Endothelial cell of umbilical vein (primary cell): ENCODE measurements around the gene VIPR1. TPM values are rescaled to one million over a fixed set of nuclear protein-coding genes. Genes with fewer than 3 reads are reported as not detected.

Experiments
- BruUV-seq: library from RNA; stranded (reverse); fragments of 400-500 nt; replicated peaks from 2 replicates; lab custom pipeline; 2021; lab: Mats Ljungman, UMichigan
- CTCF ChIA-PET: fragments of 300-600, 350-600 bp; sonication (Branson Sonifier 250); formaldehyde crosslinking; loops from one replicate; lab custom pipeline; 2021; ENCODE audit warnings: antibody characterized with exemption, inconsistent platforms; lab: Charles Lee
- POLR2A ChIA-PET: fragments of 300-600, 350-600 bp; sonication (Branson Sonifier 250); formaldehyde crosslinking; loops from one replicate; lab custom pipeline; 2021; ENCODE audit warnings: antibody characterized with exemption, inconsistent platforms; lab: Charles Lee
- DNase-seq: peaks from one replicate; pipeline ENCODE4 v3.0.0-alpha.2; 2011; ENCODE audit warnings: low read depth, low spot score
- FAIRE-seq: peaks from 2 replicates; lab custom pipeline; 2011; peaks lifted over from hg19 to GRCh38; lab: Jason Lieb, UNC
- H2AFZ ChIP-seq: 2 replicates; pipeline ENCODE4 v1.6.0; 2012; ENCODE audit warnings: low read depth, low read length, control low read depth, inconsistent platforms
- H3K27ac ChIP-seq: 2 replicates; pipeline ENCODE4 v1.5.1; 2011; ENCODE audit warnings: low read depth, mild to moderate bottlenecking, control low read depth, low read length, moderate library complexity; ENCODE audit not compliant: insufficient read depth
- H3K27me3 ChIP-seq, 2 experiments: 2 replicates each; pipeline versions ENCODE4 v1.6.0 to v1.6.1; 2011; ENCODE audit warnings: low read length in 2 of 2, mixed read lengths in 1 of 2; ENCODE audit not compliant: control insufficient read depth in 2 of 2, insufficient read depth in 2 of 2
- H3K36me3 ChIP-seq, 2 experiments: 2 replicates in 1 of 2; 3 replicates in 1 of 2; pipeline ENCODE4 v1.5.1; 2011; ENCODE audit warnings: low read length in 2 of 2, mild to moderate bottlenecking in 1 of 2, moderate library complexity in 1 of 2; ENCODE audit not compliant: control insufficient read depth in 2 of 2, insufficient read depth in 2 of 2; ENCODE audit errors: extremely low read depth in 1 of 2
- H3K4me1 ChIP-seq: 3 replicates; pipeline ENCODE4 v1.5.1; 2011; ENCODE audit warnings: mild to moderate bottlenecking, low read length; ENCODE audit not compliant: control insufficient read depth, insufficient read depth; ENCODE audit errors: extremely low read depth
- H3K4me2 ChIP-seq: 2 replicates; pipeline ENCODE4 v1.6.1; 2011; ENCODE audit warnings: low read length, control low read depth, mixed read lengths; ENCODE audit not compliant: insufficient read depth
- H3K4me3 ChIP-seq, 3 experiments: fragments of 200-600 bp in 1 of 3; sonication (generic), shearing (Covaris generic) in 1 of 3; replicated peaks in 1 of 3; 2 replicates each; pipeline ENCODE4 v1.5.1; 2011 to 2016; ENCODE audit warnings: control low read depth in 3 of 3, low read length in 3 of 3, mild to moderate bottlenecking in 2 of 3, inconsistent platforms in 1 of 3, low read depth in 1 of 3, moderate library complexity in 1 of 3; ENCODE audit not compliant: insufficient read depth in 1 of 3
- H3K79me2 ChIP-seq: 2 replicates; pipeline ENCODE4 v1.6.0; 2012; ENCODE audit warnings: low read length, inconsistent platforms; ENCODE audit not compliant: control insufficient read depth, insufficient read depth
- H3K9ac ChIP-seq: replicated peaks from 2 replicates; pipeline ENCODE3; 2011; ENCODE audit warnings: low read length, control low read depth; ENCODE audit not compliant: insufficient read depth; ENCODE audit errors: extremely low read depth
- H3K9me1 ChIP-seq: replicated peaks from 3 replicates; pipeline ENCODE4 v1.6.0; 2011; ENCODE audit warnings: mild to moderate bottlenecking, low read length; ENCODE audit not compliant: control insufficient read depth, insufficient read depth; ENCODE audit errors: extremely low read depth
- H3K9me3 ChIP-seq: replicated peaks from 2 replicates; pipeline ENCODE4 v1.5.1; 2012; ENCODE audit warnings: low read length, inconsistent platforms; ENCODE audit not compliant: control insufficient read depth, insufficient read depth
- H4K20me1 ChIP-seq: replicated peaks from 2 replicates; pipeline ENCODE3; 2011; ENCODE audit warnings: mild to moderate bottlenecking, low read length; ENCODE audit not compliant: control insufficient read depth, insufficient read depth; ENCODE audit errors: extremely low read depth
- CTCF ChIP-seq, 2 donors: IDR thresholded peaks; 1 replicate in 1 of 2; 2 replicates in 1 of 2; pipeline ENCODE4 v1.5.1; 2011; ENCODE audit warnings: low read length in 2 of 2, mild to moderate bottlenecking in 2 of 2, moderate library complexity in 2 of 2, control low read depth in 1 of 2, inconsistent platforms in 1 of 2, low read depth in 1 of 2; ENCODE audit not compliant: insufficient read depth in 1 of 2; ENCODE audit errors: extremely low read depth in 1 of 2
- EZH2 ChIP-seq: IDR thresholded peaks from 2 replicates; pipeline ENCODE4 v1.6.1; 2012; ENCODE audit warnings: borderline replicate concordance, low read depth, mild to moderate bottlenecking, moderate library complexity, low read length, inconsistent platforms; ENCODE audit not compliant: severe bottlenecking
- FOS ChIP-seq: IDR thresholded peaks from 2 replicates; pipeline ENCODE4 v1.6.1; 2011; ENCODE audit warnings: mild to moderate bottlenecking, low read length, moderate library complexity, borderline replicate concordance; ENCODE audit not compliant: insufficient read depth
- JUN ChIP-seq: IDR thresholded peaks from 2 replicates; pipeline ENCODE4 v1.6.1; 2011; ENCODE audit warnings: borderline replicate concordance, low read depth; ENCODE audit not compliant: insufficient read length, insufficient read depth
- MYC ChIP-seq: IDR thresholded peaks from one replicate; pipeline ENCODE4 v1.6.1; 2011; ENCODE audit warnings: mild to moderate bottlenecking, low read depth, low read length
- POLR2A ChIP-seq: IDR thresholded peaks from 2 replicates; pipeline ENCODE4 v1.6.1; 2012; ENCODE audit warnings: low read depth, mild to moderate bottlenecking, control low read depth, low read length
- POLR2AphosphoS5 ChIP-seq: IDR thresholded peaks from 2 replicates; pipeline ENCODE4 v1.6.1; 2012; ENCODE audit warnings: low read depth, mild to moderate bottlenecking, control low read depth, low read length, moderate library complexity; ENCODE audit not compliant: insufficient read depth
- dilution Hi-C: fragments of 300-500 bp; cut with MboI; formaldehyde crosslinking; loops from one replicate; pipeline ENCODE4 v1.15.0; 2019; ENCODE audit warnings: low sequenced_read_pairs; ENCODE audit not compliant: extremely low pct_ligation_motif_present
- intact Hi-C: fragments of 100-400 bp; cut with micrococcal nuclease; formaldehyde crosslinking; loops from one replicate; pipeline ENCODE4 v1.10.0; 2022
- polyA plus RNA-seq, 4 experiments: library from polyadenylated mRNA; depleted of rRNA in 3 of 4; stranded (reverse) in 3 of 4; unstranded in 1 of 4; fragments of >200 nt; gene quantifications; 2 replicates each; pipeline versions ENCODE4 v1.2.1 to v1.2.3, GENCODE V29; 2011 to 2012; ENCODE audit warnings: missing spikeins in 1 of 4
- total RNA-seq: library from RNA; stranded (reverse); gene quantifications from 2 replicates; pipeline ENCODE4 v1.2.3, GENCODE V29; 2021
- TF ChIP-seq, protein P1 (sequence below): IDR thresholded peaks from 2 replicates; pipeline ENCODE4 v1.6.1; 2011; ENCODE audit not compliant: insufficient read depth, insufficient read length

Gene VIPR1
- total and polyA plus RNA-seq, 2 donors (not counting 3 experiments of a cell fraction or from before 2014, with no cell fraction given) = 3.8 to 4.7 TPM

- no peak overlapping the region for H3K9ac ChIP-seq
- no peak overlapping the region for H2AFZ ChIP-seq
- no TSS peak for BruUV-seq
- H3K79me2 ChIP-seq = no peaks in the 10 kb centered on the region
- POLR2A ChIA-PET = no interaction called here
- H3K9me3 ChIP-seq = no peaks in the 10 kb centered on the region
- H3K9me1 ChIP-seq = no peaks in the 10 kb centered on the region
- DNase-seq (no peak), FAIRE-seq (no peak)
- H3K4me3 ChIP-seq = no peak overlapping the region
- dilution Hi-C loops = no loop called here
- CTCF ChIA-PET = interaction anchor here (1.0 kb wide), 1 partner anchor 241 kb away, joined by 3 read pairs; no protein-coding TSS in a partner anchor
- peaks cover 3 to 4% of the 10 kb centered on the region in 2 experiments for H3K27me3 ChIP-seq
- H3K27ac ChIP-seq = no peak overlapping the region
- no peaks in the 10 kb centered on the region for H3K36me3 ChIP-seq
- H3K4me2 ChIP-seq = no peak overlapping the region
- H4K20me1 ChIP-seq = no peaks in the 10 kb centered on the region
- H3K4me1 ChIP-seq = peaks cover 15% of the 10 kb centered on the region
- intact Hi-C loops = no loop called here
- TF ChIP-seq JUN = no peak
Measured at GRCh38 chr3:42488687-42489086, 13.8 kb upstream of the VIPR1 start.

GRCh38 chr3:42489116-42489936 is 13.1 kb upstream of the VIPR1 start:
- Histone ChIP-seq H3K36me3 (no peaks in the 10 kb centered on the region), H3K4me2 (no peak overlapping the region), H3K27me3 (peaks cover 0 to 4% of the 10 kb centered on the region in 2 experiments), H3K4me1 (peaks cover 15% of the 10 kb centered on the region), H3K9me1 (no peaks in the 10 kb centered on the region), H3K9ac (no peak overlapping the region), H3K4me3 (no peak overlapping the region), H3K27ac (peak overlapping the region; percentile 58), H2AFZ (no peak overlapping the region), H4K20me1 (no peaks in the 10 kb centered on the region), H3K79me2 (no peaks in the 10 kb centered on the region), H3K9me3 (no peaks in the 10 kb centered on the region)
- ChIA-PET CTCF (interaction anchor here (1.0 to 1.8 kb wide), 5 partner anchors 12 to 242 kb away, joined by 3 to 11 read pairs (median 5); no protein-coding TSS in a partner anchor), POLR2A (interaction anchor here (1.5 kb wide), 1 partner anchor 14 kb away, joined by 5 read pairs; no protein-coding TSS in a partner anchor)
- BruUV-seq = no TSS peak
- DNase-seq (no peak), FAIRE-seq (no peak)
- dilution Hi-C loops = no loop called here
- TF ChIP-seq FOS (no peak), CTCF (IDR thresholded peaks at IDR 0.05; ENCODE audit: extremely low read depth in 1 of 2, insufficient read depth in 1 of 2, low read depth in 1 of 2, low read length in 2 of 2) (no peak), POLR2AphosphoS5 (no peak), POLR2A (no peak), JUN (no peak), MYC (no peak), EZH2 (no peak)
- TF ChIP-seq, protein P1, sequence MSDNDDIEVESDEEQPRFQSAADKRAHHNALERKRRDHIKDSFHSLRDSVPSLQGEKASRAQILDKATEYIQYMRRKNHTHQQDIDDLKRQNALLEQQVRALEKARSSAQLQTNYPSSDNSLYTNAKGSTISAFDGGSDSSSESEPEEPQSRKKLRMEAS = no peak
- intact Hi-C loops = no loop called here
